HG03439 (cell line): ENCODE results near the gene CFAP97D2.
A peak's percentile ranks its signal among the peaks of the same experiment; 100 is the strongest.
"Not testable (repeated sequence)": the region's sequence is repeated elsewhere in the genome, so short reads cannot be mapped to it uniquely, and the experiment has no call there.

Experiments
- ATAC-seq: cut with Tn5 transposase; IDR thresholded peaks from one replicate; pipeline ENCODE4 v1.9.1; 2021; ENCODE audit warnings: mild to moderate bottlenecking, moderate library complexity; ENCODE audit not compliant: unreplicated experiment

Gene CFAP97D2

GRCh38 chr13:114231886-114232285, 52.8 kb downstream of the CFAP97D2 start:
- no peak for ATAC-seq

- no peak for ATAC-seq
These were observed 55.2 kb downstream of the CFAP97D2 start for GRCh38 chr13:114234266-114234644.

- peak; percentile 89 for ATAC-seq
These were observed 55.8 kb downstream of the CFAP97D2 start, which contains the start of gene CDC16 for GRCh38 chr13:114234645-114235421. Gene CDC16, plus strand, starts transcription at chr13:114234897. Its CDS starts 188 bp downstream, at chr13:114235085.

- no peak for ATAC-seq
These were observed 56.6 kb downstream of the CFAP97D2 start for GRCh38 chr13:114235697-114236096.

- ATAC-seq = no peak
These were observed 57.2 kb downstream of the CFAP97D2 start for GRCh38 chr13:114236227-114236626.

- no peak for ATAC-seq
These were observed 58.5 kb downstream of the CFAP97D2 start for GRCh38 chr13:114237415-114238112.

GRCh38 chr13:114241918-114242317, 62.9 kb downstream of the CFAP97D2 start:
- no peak for ATAC-seq

- no peak for ATAC-seq
These were observed 64.9 kb downstream of the CFAP97D2 start for GRCh38 chr13:114243971-114244370.

GRCh38 chr13:114244637-114245036, 65.6 kb downstream of the CFAP97D2 start:
- no peak for ATAC-seq

GRCh38 chr13:114248011-114248410, 69.0 kb downstream of the CFAP97D2 start:
- no peak for ATAC-seq

GRCh38 chr13:114249077-114249476, 70.0 kb downstream of the CFAP97D2 start:
- no peak for ATAC-seq

- ATAC-seq = not testable (repeated sequence)
These were observed 72.8 kb downstream of the CFAP97D2 start for GRCh38 chr13:114251639-114252440.

GRCh38 chr13:114256547-114256946, 77.5 kb downstream of the CFAP97D2 start:
- ATAC-seq = no peak

GRCh38 chr13:114257014-114257413, 78.0 kb downstream of the CFAP97D2 start:
- no peak for ATAC-seq

- no peak for ATAC-seq
These were observed 79.5 kb downstream of the CFAP97D2 start for GRCh38 chr13:114258589-114258988.

- ATAC-seq = no peak
These were observed 80.3 kb downstream of the CFAP97D2 start for GRCh38 chr13:114259374-114259773.

- peak; percentile 51 for ATAC-seq
These were observed 80.9 kb downstream of the CFAP97D2 start for GRCh38 chr13:114259974-114260373.

- no peak for ATAC-seq
These were observed 81.8 kb downstream of the CFAP97D2 start for GRCh38 chr13:114260814-114261213.

GRCh38 chr13:114261328-114261965, 82.4 kb downstream of the CFAP97D2 start:
- ATAC-seq = no peak

GRCh38 chr13:114263578-114263977, 84.5 kb downstream of the CFAP97D2 start:
- ATAC-seq = no peak

- ATAC-seq = not testable (repeated sequence)
These were observed 85.3 kb downstream of the CFAP97D2 start for GRCh38 chr13:114264313-114264712.
